Fibroblast of skin of back (primary cell): Measurements from ENCODE around the gene EVC.
"Not testable (repeated sequence)": the region's sequence is repeated elsewhere in the genome, so short reads cannot be mapped to it uniquely, and the experiment has no call there.

Source experiments
- DNase-seq: peaks from one replicate; pipeline ENCODE4 v3.0.0-alpha.2; 2013

The EVC gene

GRCh38 chr4:5789141-5789540 is 78.1 kb downstream of the EVC start:
- no peak for DNase-seq

- DNase-seq: no peak
Observed at GRCh38 chr4:5790546-5790857, 79.5 kb downstream of the EVC start.

- DNase-seq: no peak
Observed at GRCh38 chr4:5791654-5792053, 80.7 kb downstream of the EVC start.

GRCh38 chr4:5793514-5793913 is 82.5 kb downstream of the EVC start:
- DNase-seq: no peak

GRCh38 chr4:5795580-5795979 is 84.6 kb downstream of the EVC start:
- DNase-seq: no peak

- DNase-seq: no peak
Observed at GRCh38 chr4:5796976-5797375, 86.0 kb downstream of the EVC start.

- DNase-seq: no peak
Observed at GRCh38 chr4:5797866-5798265, 86.9 kb downstream of the EVC start.

GRCh38 chr4:5798462-5798861 is 87.5 kb downstream of the EVC start:
- DNase-seq: peak; percentile 27

- no peak for DNase-seq
Observed at GRCh38 chr4:5798946-5799345, 87.9 kb downstream of the EVC start.

GRCh38 chr4:5799406-5799805 is 88.4 kb downstream of the EVC start:
- DNase-seq: no peak

GRCh38 chr4:5800496-5800895 is 89.5 kb downstream of the EVC start:
- DNase-seq: no peak

GRCh38 chr4:5801696-5802095 is 90.7 kb downstream of the EVC start:
- no peak for DNase-seq

- no peak for DNase-seq
Observed at GRCh38 chr4:5802565-5802964, 91.6 kb downstream of the EVC start.

- no peak for DNase-seq
Observed at GRCh38 chr4:5804656-5805055, 93.7 kb downstream of the EVC start.

- DNase-seq: no peak
Observed at GRCh38 chr4:5805270-5805669, 94.3 kb downstream of the EVC start.

- DNase-seq: no peak
Observed at GRCh38 chr4:5808081-5808741, 97.2 kb downstream of the EVC start.

GRCh38 chr4:5809216-5809776 is 98.3 kb downstream of the EVC start:
- no peak for DNase-seq

GRCh38 chr4:5810151-5810550 is 99.2 kb downstream of the EVC start:
- DNase-seq: no peak

GRCh38 chr4:5810770-5811430 is 99.9 kb downstream of the EVC start:
- no peak for DNase-seq

GRCh38 chr4:5812057-5812456 is 101.1 kb downstream of the EVC start:
- not testable (repeated sequence) for DNase-seq

- peak; percentile 76 for DNase-seq
Observed at GRCh38 chr4:5812506-5813229, 101.7 kb downstream of the EVC start.

- no peak for DNase-seq
Observed at GRCh38 chr4:5813882-5814255, 102.9 kb downstream of the EVC start.

- DNase-seq: no peak
Observed at GRCh38 chr4:5814421-5814820, 103.4 kb downstream of the EVC start.

GRCh38 chr4:5815641-5816040 is 104.6 kb downstream of the EVC start:
- DNase-seq: no peak
